Heart left ventricle (tissue), 16 donors: ENCODE data around the gene CD47. TPM values are rescaled to one million over a fixed set of nuclear protein-coding genes. Genes with fewer than 3 reads are reported as not detected.

Experiments
- ATAC-seq, 4 donors: fragments of 200-7000 bp; cut with Tn5 transposase; one replicate each; pipeline ENCODE4 v1.9.1; 2020 to 2022; ENCODE audit warnings: moderate library complexity in 4 of 4, mild to moderate bottlenecking in 3 of 4, moderate number of reproducible peaks in 1 of 4
- DNase-seq, 5 donors: peaks; one replicate each; pipeline ENCODE4 v3.0.0-alpha.2; 2020
- H3K27ac ChIP-seq, 12 donors: fragments of 200-600 bp; sonication (generic) in 4 of 12; one replicate each; pipeline versions ENCODE4 v1.5.0 to v1.8.0; 2016 to 2022; ENCODE audit warnings: mild to moderate bottlenecking in 2 of 12
- H3K27me3 ChIP-seq, 9 donors: fragments of 200-600 bp; sonication (generic) in 2 of 9; one replicate each; pipeline versions ENCODE4 v1.5.1 to v1.8.0; 2016 to 2022; ENCODE audit warnings: mild to moderate bottlenecking in 3 of 9
- H3K36me3 ChIP-seq, 9 donors: fragments of 200-600 bp; sonication (generic) in 2 of 9; one replicate each; pipeline versions ENCODE4 v1.5.0 to v1.8.0; 2018 to 2022; ENCODE audit warnings: mild to moderate bottlenecking in 2 of 9
- H3K4me1 ChIP-seq, 12 donors: fragments of 200-600 bp; sonication (generic) in 4 of 12; one replicate each; pipeline versions ENCODE4 v1.5.0 to v1.8.0; 2016 to 2022; ENCODE audit warnings: mild to moderate bottlenecking in 3 of 12
- H3K4me3 ChIP-seq, 12 donors: fragments of 200-600 bp; sonication (generic) in 4 of 12; one replicate each; pipeline versions ENCODE4 v1.5.0 to v1.8.0; 2017 to 2022; ENCODE audit warnings: mild to moderate bottlenecking in 9 of 12, moderate library complexity in 4 of 12
- H3K9me3 ChIP-seq, 12 donors: fragments of 200-600 bp; sonication (generic) in 4 of 12; one replicate each; pipeline versions ENCODE4 v1.5.0 to v1.8.0; 2016 to 2022; ENCODE audit warnings: mild to moderate bottlenecking in 1 of 12
- POLR2A ChIP-seq, 2 donors: fragments of 450-650 bp; IDR thresholded peaks; one replicate each; pipeline ENCODE4 v1.6.1; 2017; ENCODE audit warnings: antibody characterized with exemption in 2 of 2, mild to moderate bottlenecking in 2 of 2, moderate library complexity in 2 of 2
- WGBS, 4 donors: extraction: QIAGEN DNeasy Blood & Tissue Kit in 2 of 4; methylation state at CpG; one replicate each; pipeline versions ENCODE4 v1.1.5 to v1.1.7; 2013 to 2018; 5-methylcytosine and 5-hydroxymethylcytosine counted together
- intact Hi-C, 10 donors: fragments of 100-400 bp; cut with DNase I; formaldehyde crosslinking; loops; one replicate each; pipeline versions ENCODE4 v1.11.1 to v1.14.2; 2022
- polyA plus RNA-seq, 2 donors: library from polyadenylated mRNA; stranded (reverse); fragments of 200-250 nt; gene quantifications; one replicate each; pipeline ENCODE4 v1.2.3, GENCODE V29; 2013
- total RNA-seq, 9 donors: library from RNA; depleted of rRNA in 2 of 9; stranded (reverse); fragments of >200 nt in 2 of 9; fragmentation: NEBNext Ultra II Directional in 3 of 9; extraction: Animal tissue kit (Norgen Biotek cat#: 25700) in 3 of 9; gene quantifications; one replicate each; pipeline versions ENCODE4 v1.1.0 to v1.2.4, GENCODE V29; 2016 to 2023
- TF ChIP-seq, protein P1 (sequence below), 12 donors: fragments of 200-600 bp; sonication (generic) in 4 of 12; IDR thresholded peaks; one replicate each; pipeline versions ENCODE4 v1.5.0 to v1.8.0; 2018 to 2022; ENCODE audit warnings: antibody characterized with exemption in 12 of 12, mild to moderate bottlenecking in 5 of 12
- donor health status: ischemic (EF 13 %, LVEDD 7.1; RV severe dilation, severe dysfunction).
- donor health status: healthy with polysubstance abuse.
- donor health status: DM: no; HTN: yes; CAD: no.
- donor health status: DM: no; HTN: no; CAD: no.
- donor health status: ischemic (EF 25% LVEDD 6.9; RV normal size, moderate dysfunction).
- donor health status: ischemic (EF 25% LVEDD 5.7; RV mildly dilated, moderate dysfunction).
- donor health status: healthy.
- donor health status: DM: yes; HTN: yes; CAD: no.
- donor health status: ischemic (EF 35%, LVEDD 5.7; RV mildly dilated, moderate dysfunction).
- donor health status: nonischemic (EF 11% LVEDD 7.7; RV severe dilation, severe dysfunction).
- donor health status: DM: yes; HTN: yes; CAD: no.
- donor health status: PGD.
- donor health status: ischemic (EF 29% LVEDD 5.4; RV normal size, mild dysfunction).
- donor health status: nonischemic (EF 23%, LVEDD 6.1; RV moderate dilation, normal function).

CD47 gene
- total and polyA plus RNA-seq, 11 donors = 27.7 to 80.6 (median 42.4) TPM

DNA sequence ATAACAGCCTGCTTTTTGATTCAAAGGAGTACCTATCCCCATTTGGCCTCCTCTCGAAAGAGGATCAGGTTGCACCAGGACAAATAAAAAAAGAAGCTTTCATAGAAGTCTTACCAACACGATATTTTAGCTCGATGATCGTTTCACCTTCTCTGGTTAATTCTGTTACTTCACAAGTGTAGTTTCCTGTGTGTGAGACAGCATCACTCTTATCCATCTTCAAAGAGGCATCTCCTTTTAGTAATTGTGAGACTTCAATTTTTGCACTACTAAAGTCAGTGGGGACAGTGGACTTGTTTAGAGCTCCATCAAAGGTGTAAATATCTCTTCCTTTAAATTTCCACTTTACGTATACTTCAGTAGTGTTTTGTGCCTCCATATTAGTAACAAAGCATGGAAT, 11.0 kb downstream of the CD47 start:
- DNase-seq = no peak
- ATAC-seq = no peak
- H3K36me3 ChIP-seq = peaks cover 0 to 45% (median 17%) of the 10 kb centered on the region in 9 donors
- no peaks in the 10 kb centered on the region for H3K9me3 ChIP-seq
- intact Hi-C loops = loop anchor here in 2 of 10 donors (10.0 kb wide), 2 partner anchors 155 to 405 kb away; no protein-coding TSS in a partner anchor
- H3K27me3 ChIP-seq = no peaks in the 10 kb centered on the region
- H3K4me3 ChIP-seq = no peak overlapping the region
- peaks cover 0 to 70% (median 6%) of the 10 kb centered on the region in 12 donors for H3K4me1 ChIP-seq
- H3K27ac ChIP-seq = no peak overlapping the region
- WGBS, 4 donors = 86 to 90% (median 86%) methylated on average over 5 of the region's 5 CpGs
- TF ChIP-seq, protein P1, sequence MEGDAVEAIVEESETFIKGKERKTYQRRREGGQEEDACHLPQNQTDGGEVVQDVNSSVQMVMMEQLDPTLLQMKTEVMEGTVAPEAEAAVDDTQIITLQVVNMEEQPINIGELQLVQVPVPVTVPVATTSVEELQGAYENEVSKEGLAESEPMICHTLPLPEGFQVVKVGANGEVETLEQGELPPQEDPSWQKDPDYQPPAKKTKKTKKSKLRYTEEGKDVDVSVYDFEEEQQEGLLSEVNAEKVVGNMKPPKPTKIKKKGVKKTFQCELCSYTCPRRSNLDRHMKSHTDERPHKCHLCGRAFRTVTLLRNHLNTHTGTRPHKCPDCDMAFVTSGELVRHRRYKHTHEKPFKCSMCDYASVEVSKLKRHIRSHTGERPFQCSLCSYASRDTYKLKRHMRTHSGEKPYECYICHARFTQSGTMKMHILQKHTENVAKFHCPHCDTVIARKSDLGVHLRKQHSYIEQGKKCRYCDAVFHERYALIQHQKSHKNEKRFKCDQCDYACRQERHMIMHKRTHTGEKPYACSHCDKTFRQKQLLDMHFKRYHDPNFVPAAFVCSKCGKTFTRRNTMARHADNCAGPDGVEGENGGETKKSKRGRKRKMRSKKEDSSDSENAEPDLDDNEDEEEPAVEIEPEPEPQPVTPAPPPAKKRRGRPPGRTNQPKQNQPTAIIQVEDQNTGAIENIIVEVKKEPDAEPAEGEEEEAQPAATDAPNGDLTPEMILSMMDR (IDR thresholded peaks at IDR 0.05) = no peak

- Histone ChIP-seq H3K9me3 (no peaks in the 10 kb centered on the region), H3K4me1 (peaks cover 0 to 61% (median 5%) of the 10 kb centered on the region in 12 donors), H3K27ac (no peak overlapping the region), H3K4me3 (no peak overlapping the region), H3K27me3 (no peaks in the 10 kb centered on the region), H3K36me3 (peaks cover 0 to 45% (median 17%) of the 10 kb centered on the region in 9 donors)
- intact Hi-C loops = no loop called here
- 97 to 100% (median 98%) methylated on average over 1 of the region's 1 CpG for WGBS, 4 donors
- TF ChIP-seq, protein P1 (IDR thresholded peaks at IDR 0.05) = no peak
- TF ChIP-seq POLR2A (IDR thresholded peaks at IDR 0.05) = no peak
- DNase-seq (no peak), ATAC-seq (no peak)
Observed at GRCh38 chr3:108079043-108079442, 11.8 kb downstream of the CD47 start.

DNA sequence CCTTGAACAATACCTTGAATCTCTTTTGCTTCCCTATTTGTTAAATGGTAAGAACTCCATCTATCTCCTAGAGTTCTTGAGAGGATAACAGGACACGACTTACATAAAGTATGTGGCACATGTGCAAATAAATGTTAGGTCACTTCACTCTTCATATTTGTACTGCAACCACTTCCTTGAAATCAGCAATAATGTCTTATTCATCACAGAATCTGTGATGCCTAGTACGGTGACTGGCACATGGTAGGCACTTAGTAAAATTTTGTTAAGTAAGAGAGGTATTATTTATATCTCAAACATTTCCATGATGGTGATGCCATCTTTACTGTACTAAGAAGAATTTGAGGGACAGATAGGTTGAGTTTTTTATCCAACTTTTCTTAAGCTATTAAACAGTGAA, 14.3 kb downstream of the CD47 start:
- Histone ChIP-seq H3K27me3 (no peaks in the 10 kb centered on the region), H3K4me1 (peaks cover 0 to 50% (median 0%) of the 10 kb centered on the region in 12 donors), H3K27ac (no peak overlapping the region), H3K4me3 (no peak overlapping the region), H3K36me3 (peaks cover 0 to 49% (median 17%) of the 10 kb centered on the region in 9 donors), H3K9me3 (no peaks in the 10 kb centered on the region)
- no peak for TF ChIP-seq POLR2A (IDR thresholded peaks at IDR 0.05)
- TF ChIP-seq, protein P1 (IDR thresholded peaks at IDR 0.05) = no peak
- DNase-seq (no peak), ATAC-seq (no peak)
- 85 to 90% (median 88%) methylated on average over 2 of the region's 2 CpGs for WGBS, 4 donors
- intact Hi-C loops = no loop called here

DNA sequence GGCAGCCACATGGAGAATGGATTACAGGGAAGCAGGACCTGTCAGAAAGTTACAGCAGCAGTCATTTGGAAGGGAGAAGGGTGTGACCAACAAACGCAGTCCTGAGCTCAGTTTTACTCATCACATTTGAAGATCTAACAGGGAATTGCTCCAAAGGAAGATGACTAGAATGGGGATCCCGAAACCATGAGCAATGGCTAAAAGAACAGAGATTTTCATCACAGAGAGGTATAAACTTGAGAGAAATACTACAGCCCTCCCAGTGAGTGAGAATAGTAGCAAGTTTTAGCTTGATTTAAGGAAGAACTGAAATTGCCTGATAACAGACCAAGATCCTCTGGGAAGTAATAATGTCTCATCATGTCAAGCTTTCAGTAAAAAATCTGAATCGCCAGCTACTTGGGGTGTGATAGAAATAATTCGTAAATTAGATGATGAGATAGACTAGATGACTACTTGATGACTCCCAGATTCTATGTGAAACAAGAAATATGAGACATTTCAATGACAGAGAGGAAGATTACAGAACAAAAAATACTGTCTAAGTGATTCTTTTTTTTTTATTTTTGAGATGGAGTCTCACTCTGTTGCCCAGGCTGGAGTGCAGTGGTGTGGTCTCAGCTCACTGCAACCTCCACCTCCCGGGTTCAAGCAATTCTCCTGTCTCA, 16.9 kb downstream of the CD47 start:
- intact Hi-C loops = no loop called here
- TF ChIP-seq POLR2A (IDR thresholded peaks at IDR 0.05) = no peak
- TF ChIP-seq, protein P1 (IDR thresholded peaks at IDR 0.05) = no peak
- no peak for DNase-seq
- no peak overlapping the region for H3K4me3 ChIP-seq
- ATAC-seq = no peak
- 92 to 94% (median 93%) methylated on average over 5 of the region's 5 CpGs for WGBS, 4 donors
- H3K27me3 ChIP-seq = no peaks in the 10 kb centered on the region
- no peak overlapping the region for H3K27ac ChIP-seq
- peaks cover 0 to 47% (median 30%) of the 10 kb centered on the region in 9 donors for H3K36me3 ChIP-seq
- peaks cover 0 to 48% (median 4%) of the 10 kb centered on the region in 12 donors for H3K4me1 ChIP-seq
- no peaks in the 10 kb centered on the region for H3K9me3 ChIP-seq
